Central memory CD8-positive, alpha-beta T cell (primary cell): ENCODE results near the gene CNIH2.

Experiments used
- ATAC-seq: fragments of 150-1000 bp; cut with Tn5 transposase; replicated peaks from 2 replicates; pipeline ENCODE4 v1.10.0; 2022; ENCODE audit warnings: mild to moderate bottlenecking, moderate FRiP score, moderate number of reproducible peaks; ENCODE audit not compliant: poor library complexity, severe bottlenecking; ENCODE audit errors: extremely low read depth
- DNase-seq, 2 donors: peaks; one replicate each; pipeline ENCODE4 v3.0.0; 2021; ENCODE audit warnings: low spot score in 2 of 2
- H3K27ac Mint-ChIP-seq: one replicate; pipeline ENCODE4 v1.8.0; 2022; ENCODE audit warnings: low read depth, mild to moderate bottlenecking, moderate library complexity, mixed read lengths
- H3K27me3 Mint-ChIP-seq: one replicate; pipeline ENCODE4 v1.8.0; 2022; ENCODE audit warnings: mixed read lengths
- H3K36me3 Mint-ChIP-seq: one replicate; pipeline ENCODE4 v1.8.0; 2022; ENCODE audit warnings: mild to moderate bottlenecking, moderate library complexity, mixed read lengths; ENCODE audit not compliant: insufficient read depth
- H3K4me1 Mint-ChIP-seq: one replicate; pipeline ENCODE4 v1.8.0; 2022; ENCODE audit warnings: mixed read lengths
- H3K4me3 Mint-ChIP-seq: one replicate; pipeline ENCODE4 v1.8.0; 2022; ENCODE audit warnings: mild to moderate bottlenecking, moderate library complexity, mixed read lengths
- H3K9me3 Mint-ChIP-seq: one replicate; pipeline ENCODE4 v1.8.0; 2022; ENCODE audit warnings: mixed read lengths

CNIH2 gene

GRCh38 chr11:66277471-66278362 is at the start of gene CNIH2:
Gene CNIH2 (plus strand): TSS chr11:66278175. CDS start chr11:66278457, 282 bp downstream.
- DNase-seq, result no peak
- Mint-ChIP-seq H3K36me3 (peaks cover 45% of the 10 kb centered on the region), H3K27me3 (no peaks in the 10 kb centered on the region), H3K27ac (peak within 1 kb of the TSS; percentile 82), H3K9me3 (no peaks in the 10 kb centered on the region), H3K4me3 (peak within 1 kb of the TSS; percentile 76), H3K4me1 (peaks cover 68% of the 10 kb centered on the region)
- ATAC-seq, result peak; percentile 21

GRCh38 chr11:66228521-66228920 is 49.5 kb upstream of the CNIH2 start:
- ATAC-seq (no peak), DNase-seq (no peak)
- Mint-ChIP-seq H3K4me1 (peaks cover 6% of the 10 kb centered on the region), H3K27ac (no peak overlapping the region), H3K9me3 (no peaks in the 10 kb centered on the region), H3K27me3 (no peaks in the 10 kb centered on the region), H3K4me3 (no peak overlapping the region), H3K36me3 (peaks cover 43% of the 10 kb centered on the region)

DNA sequence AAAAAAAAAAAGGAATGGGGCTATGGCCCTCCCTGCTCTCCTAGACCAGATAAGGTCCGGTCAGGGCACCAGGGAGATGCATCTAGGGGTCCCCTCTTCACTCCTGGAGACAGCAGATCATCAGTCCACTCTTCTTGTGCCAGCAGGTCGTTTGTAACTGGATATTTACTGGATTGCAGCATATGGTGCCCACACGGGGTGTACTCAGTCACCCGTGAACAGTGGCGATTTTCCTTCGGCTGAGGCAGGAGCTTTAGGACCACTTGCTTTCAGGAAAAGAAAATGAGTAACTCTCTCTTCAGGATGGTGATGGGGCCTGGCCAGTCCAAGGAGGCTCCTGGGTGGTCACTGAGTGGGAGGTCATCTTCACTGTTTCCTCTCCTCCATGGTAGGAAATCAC is 47.8 kb upstream of the CNIH2 start:
- no peak for DNase-seq
- no peak overlapping the region for H3K27ac Mint-ChIP-seq
- no peak for ATAC-seq

DNA sequence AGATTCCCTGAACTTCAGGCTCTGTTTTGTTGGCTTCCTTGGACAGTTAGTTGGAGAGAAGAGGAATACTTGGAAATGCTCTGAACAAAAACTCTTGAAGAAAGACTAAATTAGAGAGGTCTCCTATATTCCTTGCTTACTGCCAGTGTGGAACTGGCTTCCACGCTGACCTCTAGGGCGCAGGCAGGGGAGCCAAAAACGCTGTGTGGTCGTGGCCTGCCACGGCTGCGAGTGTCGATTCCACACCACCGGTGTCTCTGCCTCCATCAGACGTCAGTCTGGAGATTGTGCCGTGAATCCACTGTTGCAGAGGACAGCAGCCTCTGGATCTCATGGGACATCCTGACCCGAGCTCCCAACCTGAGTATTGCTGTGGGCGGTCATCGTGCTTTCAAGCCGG is 47.0 kb upstream of the CNIH2 start:
- H3K9me3 Mint-ChIP-seq, result no peaks in the 10 kb centered on the region
- peak overlapping the region; percentile 35 for H3K27ac Mint-ChIP-seq
- H3K27me3 Mint-ChIP-seq, result no peaks in the 10 kb centered on the region
- DNase-seq (no peak), ATAC-seq (no peak)
- H3K4me1 Mint-ChIP-seq, result peaks cover 12% of the 10 kb centered on the region
- H3K36me3 Mint-ChIP-seq, result peaks cover 53% of the 10 kb centered on the region
- no peak overlapping the region for H3K4me3 Mint-ChIP-seq

More for the DNA sequence above, 47.8 kb upstream of the CNIH2 start:
- H3K9me3 Mint-ChIP-seq, result no peaks in the 10 kb centered on the region
- peaks cover 48% of the 10 kb centered on the region for H3K36me3 Mint-ChIP-seq
- peak overlapping the region; percentile 2 for H3K4me3 Mint-ChIP-seq
- peaks cover 12% of the 10 kb centered on the region for H3K4me1 Mint-ChIP-seq
- no peaks in the 10 kb centered on the region for H3K27me3 Mint-ChIP-seq

GRCh38 chr11:66231561-66231960 is 46.4 kb upstream of the CNIH2 start:
- Mint-ChIP-seq H3K4me3 (no peak overlapping the region), H3K36me3 (peaks cover 55% of the 10 kb centered on the region), H3K27me3 (no peaks in the 10 kb centered on the region), H3K27ac (no peak overlapping the region), H3K9me3 (no peaks in the 10 kb centered on the region), H3K4me1 (peaks cover 12% of the 10 kb centered on the region)
- DNase-seq, result no peak
- ATAC-seq, result no peak

GRCh38 chr11:66232769-66233168 is 45.2 kb upstream of the CNIH2 start:
- Mint-ChIP-seq H3K4me1 (peaks cover 17% of the 10 kb centered on the region), H3K27me3 (no peaks in the 10 kb centered on the region), H3K4me3 (no peak overlapping the region), H3K27ac (no peak overlapping the region), H3K9me3 (no peaks in the 10 kb centered on the region), H3K36me3 (peaks cover 55% of the 10 kb centered on the region)
- ATAC-seq (no peak), DNase-seq (no peak)

GRCh38 chr11:66233301-66233700 is 44.7 kb upstream of the CNIH2 start:
- DNase-seq (no peak), ATAC-seq (no peak)
- H3K9me3 Mint-ChIP-seq, result no peaks in the 10 kb centered on the region
- peaks cover 17% of the 10 kb centered on the region for H3K4me1 Mint-ChIP-seq
- H3K4me3 Mint-ChIP-seq, result no peak overlapping the region
- H3K27me3 Mint-ChIP-seq, result no peaks in the 10 kb centered on the region
- H3K27ac Mint-ChIP-seq, result peak overlapping the region; percentile 38
- peaks cover 54% of the 10 kb centered on the region for H3K36me3 Mint-ChIP-seq

GRCh38 chr11:66235141-66235540 is 42.8 kb upstream of the CNIH2 start:
- no peak overlapping the region for H3K4me3 Mint-ChIP-seq
- DNase-seq (no peak), ATAC-seq (no peak)
- peaks cover 12% of the 10 kb centered on the region for H3K4me1 Mint-ChIP-seq
- peaks cover 54% of the 10 kb centered on the region for H3K36me3 Mint-ChIP-seq
- no peak overlapping the region for H3K27ac Mint-ChIP-seq
- no peaks in the 10 kb centered on the region for H3K9me3 Mint-ChIP-seq
- H3K27me3 Mint-ChIP-seq, result no peaks in the 10 kb centered on the region

DNA sequence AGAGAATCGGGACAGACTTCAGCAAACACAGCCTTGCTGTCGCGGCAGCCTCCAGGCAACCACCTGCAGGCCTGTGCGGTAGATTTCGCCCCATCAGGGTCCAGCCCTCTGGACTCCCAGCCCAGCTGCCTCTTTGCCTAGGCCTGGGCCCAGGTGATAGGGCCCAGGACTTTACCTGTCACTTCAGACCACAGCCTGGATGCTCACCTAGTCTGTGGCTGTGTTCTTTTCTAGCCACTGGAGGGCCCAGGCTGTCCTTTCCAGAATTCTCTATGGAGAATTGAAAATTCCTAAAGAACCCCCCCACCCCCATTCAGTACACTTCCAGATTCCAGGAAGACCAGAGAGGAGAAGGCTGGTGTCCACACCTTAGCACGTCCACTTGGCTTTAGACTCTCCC is 40.1 kb upstream of the CNIH2 start:
- H3K27ac Mint-ChIP-seq, result no peak overlapping the region
- H3K9me3 Mint-ChIP-seq, result no peaks in the 10 kb centered on the region
- DNase-seq, result no peak
- peaks cover 49% of the 10 kb centered on the region for H3K36me3 Mint-ChIP-seq
- H3K4me1 Mint-ChIP-seq, result peaks cover 12% of the 10 kb centered on the region
- no peaks in the 10 kb centered on the region for H3K27me3 Mint-ChIP-seq
- no peak overlapping the region for H3K4me3 Mint-ChIP-seq
- no peak for ATAC-seq

- ATAC-seq (no peak), DNase-seq (no peak)
- Mint-ChIP-seq H3K4me3 (no peak overlapping the region), H3K27ac (no peak overlapping the region), H3K4me1 (peaks cover 7% of the 10 kb centered on the region), H3K9me3 (no peaks in the 10 kb centered on the region), H3K27me3 (no peaks in the 10 kb centered on the region), H3K36me3 (peaks cover 44% of the 10 kb centered on the region)
Observed at GRCh38 chr11:66238786-66239413, 39.1 kb upstream of the CNIH2 start.

GRCh38 chr11:66239511-66239910 is 38.5 kb upstream of the CNIH2 start:
- H3K9me3 Mint-ChIP-seq, result no peaks in the 10 kb centered on the region
- no peak overlapping the region for H3K27ac Mint-ChIP-seq
- peaks cover 43% of the 10 kb centered on the region for H3K36me3 Mint-ChIP-seq
- H3K27me3 Mint-ChIP-seq, result no peaks in the 10 kb centered on the region
- no peak for ATAC-seq
- peaks cover 5% of the 10 kb centered on the region for H3K4me1 Mint-ChIP-seq
- H3K4me3 Mint-ChIP-seq, result no peak overlapping the region
- DNase-seq, result no peak

- ATAC-seq, result no peak
- Mint-ChIP-seq H3K4me3 (no peak overlapping the region), H3K4me1 (peaks cover 5% of the 10 kb centered on the region), H3K9me3 (no peaks in the 10 kb centered on the region), H3K27ac (no peak overlapping the region), H3K36me3 (peaks cover 43% of the 10 kb centered on the region), H3K27me3 (no peaks in the 10 kb centered on the region)
- no peak for DNase-seq
Observed at GRCh38 chr11:66239998-66240780, 37.8 kb upstream of the CNIH2 start.
